ENCODE measurements around the gene SCAI.
"Not testable (repeated sequence)": the region's sequence is repeated elsewhere in the genome, so short reads cannot be mapped to it uniquely, and the experiment has no call there.

SCAI gene

GRCh38 chr9:125143377-125144090, at the start of gene SCAI:
Gene SCAI (minus strand): TSS chr9:125143528. CDS start chr9:125143437, 91 bp downstream.
- DNase-seq (ENCODE audit: low spot score): peak; percentile 97

GRCh38 chr9:125190361-125190801, 47.1 kb upstream of the SCAI start:
- no peak for DNase-seq (ENCODE audit: low spot score)

GRCh38 chr9:125189361-125190289, 46.3 kb upstream of the SCAI start, which contains the start of gene PPP6C:
Gene PPP6C (minus strand): TSS chr9:125189803. CDS start chr9:125189718, 85 bp downstream.
- peak; percentile 94 for DNase-seq (ENCODE audit: low spot score)

GRCh38 chr9:125189011-125189360, 45.7 kb upstream of the SCAI start:
- DNase-seq (ENCODE audit: low spot score): no peak

GRCh38 chr9:125183561-125183960, 40.2 kb upstream of the SCAI start:
- no peak for DNase-seq (ENCODE audit: low spot score)

- no peak for DNase-seq (ENCODE audit: low spot score)
These were observed 39.7 kb upstream of the SCAI start for GRCh38 chr9:125183054-125183453.

GRCh38 chr9:125181756-125182155, 38.4 kb upstream of the SCAI start:
- not testable (repeated sequence) for DNase-seq (ENCODE audit: low spot score)

GRCh38 chr9:125180876-125181275, 37.5 kb upstream of the SCAI start:
- no peak for DNase-seq (ENCODE audit: low spot score)

GRCh38 chr9:125179776-125180175, 36.4 kb upstream of the SCAI start:
- not testable (repeated sequence) for DNase-seq (ENCODE audit: low spot score)

GRCh38 chr9:125177888-125178287, 34.6 kb upstream of the SCAI start:
- DNase-seq (ENCODE audit: low spot score): no peak

- no peak for DNase-seq (ENCODE audit: low spot score)
These were observed 33.3 kb upstream of the SCAI start for GRCh38 chr9:125176636-125177035.

- no peak for DNase-seq (ENCODE audit: low spot score)
These were observed 28.9 kb upstream of the SCAI start for GRCh38 chr9:125172031-125172755.

- DNase-seq (ENCODE audit: low spot score): no peak
These were observed 26.6 kb upstream of the SCAI start for GRCh38 chr9:125169895-125170294.

GRCh38 chr9:125166762-125167161, 23.4 kb upstream of the SCAI start:
- no peak for DNase-seq (ENCODE audit: low spot score)

- DNase-seq (ENCODE audit: low spot score): not testable (repeated sequence)
These were observed 19.6 kb upstream of the SCAI start for GRCh38 chr9:125162891-125163290.

- DNase-seq (ENCODE audit: low spot score): no peak
These were observed 18.1 kb upstream of the SCAI start for GRCh38 chr9:125161284-125161918.

GRCh38 chr9:125160750-125161149, 17.4 kb upstream of the SCAI start:
- no peak for DNase-seq (ENCODE audit: low spot score)

- no peak for DNase-seq (ENCODE audit: low spot score)
These were observed 13.2 kb upstream of the SCAI start for GRCh38 chr9:125156551-125156950.

GRCh38 chr9:125153712-125154367, 10.5 kb upstream of the SCAI start:
- no peak for DNase-seq (ENCODE audit: low spot score)

- DNase-seq (ENCODE audit: low spot score): no peak
These were observed 8.4 kb upstream of the SCAI start for GRCh38 chr9:125151730-125152129.
